Retinal pigment epithelial cell (primary cell): ENCODE results near the gene GNAO1.

ENCODE experiments used
- DNase-seq: peaks from one replicate; pipeline ENCODE4 v3.0.0-alpha.2; 2010; ENCODE audit warnings: low read depth
- H3K4me3 ChIP-seq: 2 replicates; pipeline ENCODE4 v1.5.1; 2011; ENCODE audit warnings: mild to moderate bottlenecking, low read length, control low read depth, moderate library complexity
- TF ChIP-seq, protein P1 (sequence below): conservative IDR thresholded peaks from 2 replicates; pipeline ENCODE4 v1.5.1; 2011; ENCODE audit warnings: low read depth, low read length, control low read depth, inconsistent platforms

The GNAO1 gene

GRCh38 chr16:56295739-56296527, 104.6 kb downstream of the GNAO1 start:
- TF ChIP-seq, protein P1, sequence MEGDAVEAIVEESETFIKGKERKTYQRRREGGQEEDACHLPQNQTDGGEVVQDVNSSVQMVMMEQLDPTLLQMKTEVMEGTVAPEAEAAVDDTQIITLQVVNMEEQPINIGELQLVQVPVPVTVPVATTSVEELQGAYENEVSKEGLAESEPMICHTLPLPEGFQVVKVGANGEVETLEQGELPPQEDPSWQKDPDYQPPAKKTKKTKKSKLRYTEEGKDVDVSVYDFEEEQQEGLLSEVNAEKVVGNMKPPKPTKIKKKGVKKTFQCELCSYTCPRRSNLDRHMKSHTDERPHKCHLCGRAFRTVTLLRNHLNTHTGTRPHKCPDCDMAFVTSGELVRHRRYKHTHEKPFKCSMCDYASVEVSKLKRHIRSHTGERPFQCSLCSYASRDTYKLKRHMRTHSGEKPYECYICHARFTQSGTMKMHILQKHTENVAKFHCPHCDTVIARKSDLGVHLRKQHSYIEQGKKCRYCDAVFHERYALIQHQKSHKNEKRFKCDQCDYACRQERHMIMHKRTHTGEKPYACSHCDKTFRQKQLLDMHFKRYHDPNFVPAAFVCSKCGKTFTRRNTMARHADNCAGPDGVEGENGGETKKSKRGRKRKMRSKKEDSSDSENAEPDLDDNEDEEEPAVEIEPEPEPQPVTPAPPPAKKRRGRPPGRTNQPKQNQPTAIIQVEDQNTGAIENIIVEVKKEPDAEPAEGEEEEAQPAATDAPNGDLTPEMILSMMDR, result no peak
- DNase-seq, result no peak
- H3K4me3 ChIP-seq, result no peak overlapping the region

GRCh38 chr16:56297684-56298083, 106.4 kb downstream of the GNAO1 start:
- DNase-seq, result no peak
- no peak overlapping the region for H3K4me3 ChIP-seq
- TF ChIP-seq, protein P1, result no peak

- TF ChIP-seq, protein P1, result no peak
- H3K4me3 ChIP-seq, result no peak overlapping the region
- no peak for DNase-seq
Observed at GRCh38 chr16:56298116-56298515, 106.8 kb downstream of the GNAO1 start.

DNA sequence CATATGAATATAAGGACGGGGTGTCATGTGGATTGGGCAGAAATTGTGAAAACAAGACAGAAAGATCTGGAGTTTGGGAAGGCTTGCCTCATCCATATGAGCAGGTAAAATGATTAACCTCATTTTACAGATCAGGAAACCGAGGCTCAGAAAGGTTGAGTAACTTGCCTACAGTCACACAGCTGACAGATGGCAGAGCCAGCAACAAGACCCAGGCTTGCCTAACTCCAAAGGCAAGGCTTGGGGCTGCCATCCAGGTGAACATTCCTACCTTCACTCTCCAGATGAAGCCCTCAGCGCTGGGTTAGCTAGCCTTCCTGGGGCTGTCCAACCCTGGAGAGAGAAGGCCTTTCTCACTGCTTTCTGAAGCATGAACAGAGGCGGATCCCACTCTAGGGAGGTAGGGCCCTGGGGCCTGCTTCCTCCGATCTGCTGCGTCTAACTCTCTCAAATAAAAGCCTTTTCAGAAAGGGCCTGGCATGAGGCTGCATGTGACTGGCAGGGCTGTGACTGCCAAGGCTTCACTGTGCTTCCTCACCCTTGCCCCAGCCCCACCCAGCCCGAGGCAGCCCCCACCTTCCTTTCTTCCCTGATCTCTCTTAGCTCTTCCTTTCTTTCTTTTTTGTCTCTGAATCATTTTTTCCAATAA, 107.8 kb downstream of the GNAO1 start:
- TF ChIP-seq, protein P1, result no peak
- DNase-seq, result peak; percentile 28
- H3K4me3 ChIP-seq, result no peak overlapping the region

DNA sequence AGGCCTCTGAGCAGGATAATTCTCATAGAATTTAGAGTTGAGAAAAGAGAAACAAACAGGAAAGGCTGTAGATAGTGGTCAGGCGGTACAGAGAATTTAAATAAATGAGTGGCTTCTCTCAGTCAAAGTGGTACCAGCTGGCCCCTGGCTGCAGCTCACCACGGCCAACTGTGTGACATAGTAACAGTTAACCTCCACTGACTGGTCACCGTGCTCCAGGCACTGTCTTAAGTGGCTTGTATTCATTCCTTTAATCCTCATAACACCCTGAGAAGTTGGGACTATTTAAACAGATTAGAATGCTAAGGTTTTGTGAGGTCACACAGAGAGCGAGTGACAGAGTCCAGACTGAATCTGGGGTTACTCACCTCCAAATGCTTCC, 108.9 kb downstream of the GNAO1 start:
- DNase-seq, result peak; percentile 77
- no peak overlapping the region for H3K4me3 ChIP-seq
- TF ChIP-seq, protein P1, result no peak

DNA sequence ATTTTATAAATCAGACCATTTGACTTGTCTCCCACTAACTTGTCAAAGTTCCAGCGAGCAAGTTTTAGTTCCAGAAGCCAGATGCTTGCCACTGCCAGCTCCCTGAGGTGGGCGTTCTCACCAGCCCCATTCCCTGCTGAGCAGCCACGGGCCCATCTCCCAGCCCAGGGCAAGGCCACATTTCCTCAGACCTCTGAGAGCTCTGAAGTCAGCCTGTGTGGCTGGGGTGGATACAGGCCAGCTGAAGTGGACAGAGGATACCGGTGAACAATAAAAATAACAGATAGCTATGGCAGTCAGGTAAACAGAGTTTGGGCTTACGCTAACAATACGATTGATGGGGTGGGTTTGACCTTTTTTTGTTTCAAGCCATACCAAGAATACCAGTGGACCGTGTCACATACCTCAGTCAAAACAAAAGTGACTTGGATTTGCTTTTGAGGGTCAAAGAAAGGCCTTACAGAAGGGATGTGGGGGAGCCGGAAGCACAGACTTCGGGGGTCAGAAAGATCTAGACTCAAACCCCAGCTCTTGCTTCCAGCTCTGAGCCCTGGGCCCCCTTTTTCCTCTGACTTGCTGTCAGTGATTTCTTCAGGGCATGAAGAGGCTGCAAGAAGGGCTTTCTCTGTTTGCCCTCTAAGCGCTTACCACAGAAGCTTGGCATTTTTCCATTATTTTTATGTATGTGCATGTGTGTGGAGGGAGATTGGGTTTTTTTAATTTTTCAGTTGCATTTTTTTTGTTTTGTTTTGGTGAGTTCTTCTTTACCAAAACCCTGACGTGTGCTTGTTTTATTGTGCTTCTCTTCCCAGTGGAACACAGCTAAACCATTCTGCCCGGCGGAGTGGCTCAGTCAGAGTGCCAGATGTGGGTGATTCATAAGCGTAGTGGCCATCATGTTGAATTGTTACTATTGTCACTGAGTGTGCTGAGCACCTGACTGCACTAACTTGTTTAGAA, 109.9 kb downstream of the GNAO1 start:
- DNase-seq, result no peak
- TF ChIP-seq, protein P1, result no peak
- no peak overlapping the region for H3K4me3 ChIP-seq
